Choroid plexus epithelial cell (primary cell): ENCODE data around the gene TSC1.

ENCODE experiments used
- DNase-seq: peaks from one replicate; pipeline ENCODE4 v3.0.0-alpha.2; 2010; ENCODE audit warnings: low read depth
- H3K4me3 ChIP-seq: 2 replicates; pipeline ENCODE4 v1.5.1; 2011; ENCODE audit warnings: low read depth, mild to moderate bottlenecking, control low read depth, low read length, moderate library complexity
- CTCF ChIP-seq: conservative IDR thresholded peaks from 2 replicates; pipeline ENCODE4 v1.5.1; 2011; ENCODE audit warnings: low read depth, mild to moderate bottlenecking, control low read depth, inconsistent platforms, low read length, moderate library complexity

Gene TSC1

GRCh38 chr9:132988244-132989013, 44.0 kb upstream of the TSC1 start:
- no peak for TF ChIP-seq CTCF
- no peak overlapping the region for H3K4me3 ChIP-seq
- no peak for DNase-seq

- DNase-seq, result no peak
- no peak for TF ChIP-seq CTCF
- no peak overlapping the region for H3K4me3 ChIP-seq
These were observed 42.5 kb upstream of the TSC1 start for GRCh38 chr9:132986640-132987620.

DNA sequence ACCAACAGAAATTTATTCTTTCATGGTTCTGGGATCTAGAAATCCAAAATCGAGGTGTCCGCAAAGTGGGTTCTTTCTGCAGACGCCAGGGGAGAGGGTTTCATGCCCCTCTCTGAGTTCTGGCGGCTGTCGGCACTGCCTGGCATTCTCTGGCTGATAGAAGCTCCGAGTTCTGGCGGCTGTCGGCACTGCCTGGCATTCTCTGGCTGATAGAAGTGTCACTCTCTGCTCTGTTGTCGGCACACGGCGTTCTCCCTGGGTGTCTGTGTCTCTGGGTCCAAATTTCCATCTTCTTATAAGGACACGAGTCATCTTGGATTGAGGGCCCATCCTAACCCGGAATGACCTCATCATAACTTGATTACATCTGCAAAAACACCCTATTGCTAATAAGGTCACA, 41.7 kb upstream of the TSC1 start:
- TF ChIP-seq CTCF, result no peak
- DNase-seq, result no peak
- no peak overlapping the region for H3K4me3 ChIP-seq

DNA sequence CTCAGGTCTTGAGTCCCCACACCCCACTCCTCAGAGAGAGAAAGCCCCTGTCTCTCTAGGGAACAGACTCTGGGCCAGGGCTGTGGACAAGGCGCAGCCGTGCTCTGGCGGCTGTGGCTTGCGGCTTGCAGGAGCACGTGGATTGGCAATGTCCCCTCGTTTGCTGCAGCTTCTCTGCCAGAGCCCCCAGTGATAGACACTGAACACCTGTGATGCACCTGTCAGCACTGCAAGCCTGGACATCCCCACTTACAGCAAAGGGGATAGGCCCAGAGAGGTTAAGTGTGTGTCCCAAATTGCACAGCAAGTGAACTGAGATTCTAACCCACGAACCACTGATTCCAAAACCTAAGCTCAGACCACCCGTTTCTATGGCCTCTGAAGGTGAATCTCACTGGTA, 41.1 kb upstream of the TSC1 start:
- no peak for DNase-seq

GRCh38 chr9:132985071-132985350, 40.6 kb upstream of the TSC1 start:
- TF ChIP-seq CTCF, result no peak
- H3K4me3 ChIP-seq, result no peak overlapping the region

More for the DNA sequence above, 41.1 kb upstream of the TSC1 start:
- no peak for TF ChIP-seq CTCF
- H3K4me3 ChIP-seq, result no peak overlapping the region

DNA sequence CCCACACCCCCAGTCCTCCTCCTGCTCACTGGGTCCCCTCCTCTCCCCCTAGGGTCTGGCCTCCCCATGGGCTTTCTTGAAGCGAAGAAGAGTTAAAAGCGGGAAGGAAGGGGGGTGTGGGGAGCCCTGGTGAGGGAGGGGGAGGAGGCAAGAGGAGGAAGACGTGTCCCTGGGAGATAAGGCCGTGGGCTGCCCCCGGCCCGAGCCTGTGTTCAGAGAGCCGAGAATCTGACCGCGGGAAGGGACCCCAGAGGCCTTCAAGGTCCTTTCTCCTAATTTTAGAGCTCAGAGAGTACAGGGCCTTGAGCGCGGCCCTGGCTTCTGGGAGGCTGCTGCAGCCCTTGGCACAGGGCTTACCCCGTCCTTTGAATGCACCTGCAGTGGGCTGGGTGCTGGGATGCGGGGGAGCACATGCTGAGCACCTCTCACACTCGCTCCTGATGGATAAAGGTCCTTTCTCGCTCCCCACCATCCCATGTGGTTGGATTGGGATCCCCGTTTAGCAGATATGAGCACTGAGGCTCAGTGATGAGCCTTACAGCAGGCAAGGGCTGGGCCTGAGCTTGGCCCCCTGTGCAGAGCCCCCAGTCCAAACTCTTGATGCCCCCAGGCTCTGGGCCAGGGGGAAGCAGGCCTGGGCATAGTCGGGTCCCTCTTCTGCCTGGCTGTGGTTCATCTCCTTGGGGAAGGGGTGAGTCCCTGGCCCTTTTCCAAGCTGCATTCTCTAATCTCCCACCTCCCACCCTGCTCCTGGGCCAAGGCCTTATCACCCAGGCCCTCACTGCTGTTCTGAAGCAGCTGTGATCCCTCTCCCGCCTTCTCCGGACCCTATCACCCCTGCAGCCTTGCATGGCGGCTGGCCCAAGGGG, 40.0 kb upstream of the TSC1 start:
- H3K4me3 ChIP-seq, result no peak overlapping the region
- TF ChIP-seq CTCF, result no peak
- DNase-seq, result no peak

More at GRCh38 chr9:132985071-132985350, 40.6 kb upstream of the TSC1 start:
- no peak for DNase-seq
